GM12878 (cell line): ENCODE measurements around the gene VAC14. TPM values are rescaled to one million over a fixed set of nuclear protein-coding genes. Genes with fewer than 3 reads are reported as not detected.

Source experiments
- ATAC-seq: fragments of 200-7000 bp; cut with Tn5 transposase; 3 replicates; pipeline ENCODE4 v1.9.1; 2020; ENCODE audit warnings: mild to moderate bottlenecking, moderate library complexity
- BruUV-seq: library from RNA; stranded (reverse); fragments of 400-500 nt; replicated peaks from 2 replicates; lab custom pipeline; 2021; lab: Mats Ljungman, UMichigan
- CTCF ChIA-PET: fragments of 300-600 bp; sonication (Branson Sonifier 250); formaldehyde crosslinking; extraction: SDS; loops from one replicate; lab custom pipeline; 2021; ENCODE audit warnings: inconsistent platforms; lab: Yijun Ruan, JAX
- POLR2A ChIA-PET: fragments of 350-600 bp; formaldehyde crosslinking; extraction: SDS; loops from one replicate; lab custom pipeline; 2021; ENCODE audit warnings: inconsistent platforms; lab: Charles Lee
- RAD21 ChIA-PET: fragments of 300-600 bp; sonication (Branson Sonifier 250); formaldehyde crosslinking; loops from one replicate; lab custom pipeline; 2023; ENCODE audit warnings: antibody characterized with exemption; ENCODE audit not compliant: unreplicated experiment; lab: Charles Lee
- SMC1A ChIA-PET: fragments of 300-600 bp; sonication (Branson Sonifier 250); formaldehyde crosslinking; loops from one replicate; lab custom pipeline; 2023; ENCODE audit not compliant: unreplicated experiment, uncharacterized antibody; lab: Charles Lee
- DNase-seq: peaks from one replicate; pipeline ENCODE4 v3.0.0-alpha.2; 2011; ENCODE audit warnings: low read depth, low spot score
- FAIRE-seq: peaks from 3 replicates; lab custom pipeline; 2011; peaks lifted over from hg19 to GRCh38; lab: Jason Lieb, UNC
- H2AFZ ChIP-seq: 2 replicates; pipeline ENCODE4 v1.6.0; 2011; ENCODE audit warnings: low read depth, low read length, control low read depth; ENCODE audit not compliant: control insufficient read depth
- H3K27ac ChIP-seq: 2 replicates; pipeline ENCODE4 v1.5.1; 2011; ENCODE audit warnings: control low read depth; ENCODE audit not compliant: control insufficient read depth, insufficient read depth
- H3K27me3 ChIP-seq, 2 experiments: replicated peaks in 1 of 2; 2 replicates each; pipeline versions ENCODE4 v1.6.0 to v1.6.1; 2011; ENCODE audit warnings: low read length in 1 of 2; ENCODE audit not compliant: control insufficient read depth in 2 of 2, insufficient read depth in 2 of 2
- H3K36me3 ChIP-seq, 2 experiments: 2 replicates each; pipeline ENCODE4 v1.5.1; 2011; ENCODE audit warnings: low read length in 1 of 2; ENCODE audit not compliant: control insufficient read depth in 2 of 2, insufficient read depth in 2 of 2
- H3K4me1 ChIP-seq: 2 replicates; pipeline ENCODE4 v1.6.1; 2011; ENCODE audit warnings: mild to moderate bottlenecking, low read length, moderate library complexity, mixed read lengths; ENCODE audit not compliant: control insufficient read depth, insufficient read depth
- H3K4me2 ChIP-seq: 2 replicates; pipeline ENCODE4 v1.6.0; 2011; ENCODE audit warnings: control low read depth; ENCODE audit not compliant: control insufficient read depth, insufficient read depth
- H3K4me3 ChIP-seq: fragments of 200-600 bp; sonication (generic); 2 replicates; pipeline ENCODE4 v1.5.1; 2016
- H3K79me2 ChIP-seq: 2 replicates; pipeline ENCODE4 v1.6.0; 2011; ENCODE audit warnings: low read length; ENCODE audit not compliant: control insufficient read depth, insufficient read depth
- H3K9ac ChIP-seq: 2 replicates; pipeline ENCODE4 v1.8.0; 2011; ENCODE audit warnings: low read length, control low read depth, mixed read lengths; ENCODE audit not compliant: control insufficient read depth, insufficient read depth
- H3K9me3 ChIP-seq: replicated peaks from 3 replicates; pipeline ENCODE4 v1.5.1; 2011; ENCODE audit warnings: mild to moderate bottlenecking, low read length; ENCODE audit not compliant: control insufficient read depth, insufficient read depth
- H4K20me1 ChIP-seq: 2 replicates; pipeline ENCODE4 v1.6.0; 2011; ENCODE audit not compliant: control insufficient read depth, insufficient read depth
- BMI1 ChIP-seq: fragments of 450-650 bp; IDR thresholded peaks from 2 replicates; pipeline ENCODE4 v1.6.1; 2016; ENCODE audit warnings: mild to moderate bottlenecking, moderate library complexity, borderline replicate concordance
- IKZF1 ChIP-seq: fragments of 450-650 bp; conservative IDR thresholded peaks from 2 replicates; pipeline ENCODE4 v1.6.1; 2017; ENCODE audit warnings: antibody characterized with exemption, mild to moderate bottlenecking
- IRF4 ChIP-seq: IDR thresholded peaks from 2 replicates; pipeline ENCODE4 v1.6.1; 2011; ENCODE audit warnings: low read depth, low read length
- MYC ChIP-seq: IDR thresholded peaks from 2 replicates; pipeline ENCODE4 v1.6.1; 2011; ENCODE audit warnings: mild to moderate bottlenecking, low read length, moderate library complexity, inconsistent platforms; ENCODE audit not compliant: insufficient read depth, insufficient replicate concordance, insufficient read length, severe bottlenecking
- NR2C2 ChIP-seq: IDR thresholded peaks from 2 replicates; pipeline ENCODE4 v1.6.1; 2011; ENCODE audit warnings: borderline replicate concordance, low read depth; ENCODE audit not compliant: control insufficient read depth, insufficient read length
- NR2F1 ChIP-seq: fragments of 450-650 bp; conservative IDR thresholded peaks from 2 replicates; pipeline ENCODE4 v1.6.1; 2017; ENCODE audit warnings: mild to moderate bottlenecking
- RBBP5 ChIP-seq: fragments of 200-600 bp; sonication (generic); conservative IDR thresholded peaks from 2 replicates; pipeline ENCODE4 v1.6.1; 2016
- TCF3 ChIP-seq: IDR thresholded peaks from 2 replicates; pipeline ENCODE4 v1.6.1; 2012; ENCODE audit warnings: low read depth, mild to moderate bottlenecking, low read length, borderline replicate concordance; ENCODE audit not compliant: insufficient read depth
- WGBS: methylation state at CpG from one replicate; pipeline ENCODE4 v1.1.6; 2016; ENCODE audit warnings: low lambda C conversion rate; ENCODE audit not compliant: insufficient replicate concordance, insufficient coverage; ENCODE audit errors: missing lambda C conversion rate; 5-methylcytosine and 5-hydroxymethylcytosine counted together
- in situ Hi-C: fragments of 300-500 bp; cut with MboI; formaldehyde crosslinking; loops from 9 replicates; pipeline ENCODE4 v1.14.3; 2018; ENCODE audit warnings: mixed read lengths
- intact Hi-C: fragments of 100-400 bp; cut with micrococcal nuclease; formaldehyde crosslinking; loops from one replicate; pipeline ENCODE4 v1.14.2; 2022; ENCODE audit not compliant: unreplicated experiment
- polyA plus RNA-seq, 11 experiments: library from polyadenylated mRNA; depleted of rRNA in 4 of 11; unstranded in 6 of 11; stranded (reverse) in 5 of 11; fragments of >200 nt; fragmentation: Nextera tagmentation in 4 of 11; fragmentation: Illumina TruSeq in 1 of 11; extraction: Ambion mirVana in 4 of 11; extraction: Trizol in 1 of 11; gene quantifications; 1 replicate in 1 of 11; 2 replicates in 10 of 11; pipeline versions ENCODE4 v1.2.1 to v1.2.3, GENCODE V29; 2011 to 2016; ENCODE audit warnings: inconsistent platforms in 2 of 11, missing spikeins in 2 of 11, low read depth in 1 of 11
- total RNA-seq, 4 experiments: library from RNA; depleted of rRNA in 3 of 4; stranded (reverse); fragments of >200 nt in 3 of 4; fragmentation: Illumina TruSeq in 1 of 4; extraction: Trizol in 1 of 4; gene quantifications; 2 replicates each; pipeline versions ENCODE4 v1.2.1 to v1.2.3, GENCODE V29; 2013 to 2021
- TF ChIP-seq, protein P1 (sequence below): fragments of 450-650 bp; IDR thresholded peaks from 2 replicates; pipeline ENCODE4 v1.6.1; 2016; ENCODE audit warnings: mild to moderate bottlenecking
- TF ChIP-seq, protein P2 (sequence below): fragments of 450-650 bp; formaldehyde crosslinking; IDR thresholded peaks from 2 replicates; pipeline ENCODE4 v1.4.0; 2022; ENCODE audit warnings: mild to moderate bottlenecking, moderate library complexity
- TF ChIP-seq, protein P3 (sequence below): IDR thresholded peaks from 2 replicates; pipeline ENCODE4 v1.6.1; 2012; ENCODE audit warnings: low read length, inconsistent platforms
- TF ChIP-seq, protein P4 (sequence below): fragments of 450-650 bp; IDR thresholded peaks from 2 replicates; pipeline ENCODE4 v1.6.1; 2018; ENCODE audit warnings: mild to moderate bottlenecking, low read depth, moderate library complexity; ENCODE audit not compliant: partially characterized antibody

The VAC14 gene
- total and polyA plus RNA-seq, 10 of the 15 experiments (the other 5 are each of a cell fraction or from before 2014, with no cell fraction given): 1.3 to 45.5 (median 25.5) TPM

DNA sequence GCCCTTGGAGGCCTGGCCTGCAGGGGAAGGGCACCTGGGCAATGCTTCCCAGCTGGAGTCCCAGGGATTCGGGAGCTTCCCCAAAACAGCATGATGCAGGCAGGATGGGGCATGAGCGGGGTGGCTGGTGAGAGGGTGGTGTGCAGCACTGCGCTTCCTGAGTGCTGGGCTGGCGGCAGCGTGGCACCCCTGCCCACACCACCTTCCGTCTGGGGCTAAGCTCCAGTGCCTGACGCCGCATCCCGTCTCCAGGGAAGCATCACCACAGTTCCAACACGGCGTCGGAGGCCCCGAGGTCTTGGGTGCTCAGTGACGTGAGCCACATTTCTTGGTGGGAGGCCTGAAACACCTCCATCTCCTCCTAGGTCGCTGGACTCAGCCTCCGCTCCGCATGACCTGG lies 101.3 kb downstream of the VAC14 start:
- DNase-seq: no peak
- H3K4me2 ChIP-seq: no peak overlapping the region
- H4K20me1 ChIP-seq: no peaks in the 10 kb centered on the region
- ChIA-PET CTCF (no interaction called here), RAD21 (no interaction called here), POLR2A (no interaction called here), SMC1A (no interaction called here)
- no peak for FAIRE-seq
- ATAC-seq: no peak
- H2AFZ ChIP-seq: no peak overlapping the region
- no peaks in the 10 kb centered on the region for H3K79me2 ChIP-seq
- H3K4me1 ChIP-seq: no peaks in the 10 kb centered on the region
- BruUV-seq: no TSS peak
- H3K9ac ChIP-seq: no peak overlapping the region
- H3K36me3 ChIP-seq: no peaks in the 10 kb centered on the region; a peak in 3 of 4 replicates
- intact Hi-C loops: no loop called here
- in situ Hi-C loops: no loop called here
- no peaks in the 10 kb centered on the region for H3K9me3 ChIP-seq
- WGBS: 93% methylated on average over 17 of the region's 17 CpGs
- H3K27ac ChIP-seq: no peak overlapping the region
- H3K27me3 ChIP-seq: no peaks in the 10 kb centered on the region
- H3K4me3 ChIP-seq: no peak overlapping the region
- TF ChIP-seq BMI1: no peak
- TF ChIP-seq, protein P1, sequence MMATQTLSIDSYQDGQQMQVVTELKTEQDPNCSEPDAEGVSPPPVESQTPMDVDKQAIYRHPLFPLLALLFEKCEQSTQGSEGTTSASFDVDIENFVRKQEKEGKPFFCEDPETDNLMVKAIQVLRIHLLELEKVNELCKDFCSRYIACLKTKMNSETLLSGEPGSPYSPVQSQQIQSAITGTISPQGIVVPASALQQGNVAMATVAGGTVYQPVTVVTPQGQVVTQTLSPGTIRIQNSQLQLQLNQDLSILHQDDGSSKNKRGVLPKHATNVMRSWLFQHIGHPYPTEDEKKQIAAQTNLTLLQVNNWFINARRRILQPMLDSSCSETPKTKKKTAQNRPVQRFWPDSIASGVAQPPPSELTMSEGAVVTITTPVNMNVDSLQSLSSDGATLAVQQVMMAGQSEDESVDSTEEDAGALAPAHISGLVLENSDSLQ: no peak
- TF ChIP-seq IKZF1: no peak
- no peak for TF ChIP-seq RBBP5
- TF ChIP-seq, protein P2, sequence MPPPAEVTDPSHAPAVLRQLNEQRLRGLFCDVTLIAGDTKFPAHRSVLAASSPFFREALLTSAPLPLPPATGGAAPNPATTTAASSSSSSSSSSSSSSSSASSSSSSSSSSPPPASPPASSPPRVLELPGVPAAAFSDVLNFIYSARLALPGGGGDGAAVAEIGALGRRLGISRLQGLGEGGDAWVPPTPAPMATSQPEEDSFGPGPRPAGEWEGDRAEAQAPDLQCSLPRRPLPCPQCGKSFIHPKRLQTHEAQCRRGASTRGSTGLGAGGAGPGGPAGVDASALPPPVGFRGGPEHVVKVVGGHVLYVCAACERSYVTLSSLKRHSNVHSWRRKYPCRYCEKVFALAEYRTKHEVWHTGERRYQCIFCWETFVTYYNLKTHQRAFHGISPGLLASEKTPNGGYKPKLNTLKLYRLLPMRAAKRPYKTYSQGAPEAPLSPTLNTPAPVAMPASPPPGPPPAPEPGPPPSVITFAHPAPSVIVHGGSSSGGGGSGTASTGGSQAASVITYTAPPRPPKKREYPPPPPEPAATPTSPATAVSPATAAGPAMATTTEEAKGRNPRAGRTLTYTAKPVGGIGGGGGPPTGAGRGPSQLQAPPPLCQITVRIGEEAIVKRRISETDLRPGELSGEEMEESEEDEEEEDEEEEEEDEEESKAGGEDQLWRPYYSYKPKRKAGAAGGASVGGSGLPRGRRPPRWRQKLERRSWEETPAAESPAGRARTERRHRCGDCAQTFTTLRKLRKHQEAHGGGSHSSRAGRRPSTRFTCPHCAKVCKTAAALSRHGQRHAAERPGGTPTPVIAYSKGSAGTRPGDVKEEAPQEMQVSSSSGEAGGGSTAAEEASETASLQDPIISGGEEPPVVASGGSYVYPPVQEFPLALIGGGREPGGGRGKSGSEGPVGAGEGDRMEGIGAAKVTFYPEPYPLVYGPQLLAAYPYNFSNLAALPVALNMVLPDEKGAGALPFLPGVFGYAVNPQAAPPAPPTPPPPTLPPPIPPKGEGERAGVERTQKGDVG (CRISPR knock-in tag): no peak
- TF ChIP-seq TCF3: no peak
- TF ChIP-seq, protein P3, sequence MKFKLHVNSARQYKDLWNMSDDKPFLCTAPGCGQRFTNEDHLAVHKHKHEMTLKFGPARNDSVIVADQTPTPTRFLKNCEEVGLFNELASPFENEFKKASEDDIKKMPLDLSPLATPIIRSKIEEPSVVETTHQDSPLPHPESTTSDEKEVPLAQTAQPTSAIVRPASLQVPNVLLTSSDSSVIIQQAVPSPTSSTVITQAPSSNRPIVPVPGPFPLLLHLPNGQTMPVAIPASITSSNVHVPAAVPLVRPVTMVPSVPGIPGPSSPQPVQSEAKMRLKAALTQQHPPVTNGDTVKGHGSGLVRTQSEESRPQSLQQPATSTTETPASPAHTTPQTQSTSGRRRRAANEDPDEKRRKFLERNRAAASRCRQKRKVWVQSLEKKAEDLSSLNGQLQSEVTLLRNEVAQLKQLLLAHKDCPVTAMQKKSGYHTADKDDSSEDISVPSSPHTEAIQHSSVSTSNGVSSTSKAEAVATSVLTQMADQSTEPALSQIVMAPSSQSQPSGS: no peak
- no peak for TF ChIP-seq NR2C2
- TF ChIP-seq IRF4: no peak
- TF ChIP-seq, protein P4, sequence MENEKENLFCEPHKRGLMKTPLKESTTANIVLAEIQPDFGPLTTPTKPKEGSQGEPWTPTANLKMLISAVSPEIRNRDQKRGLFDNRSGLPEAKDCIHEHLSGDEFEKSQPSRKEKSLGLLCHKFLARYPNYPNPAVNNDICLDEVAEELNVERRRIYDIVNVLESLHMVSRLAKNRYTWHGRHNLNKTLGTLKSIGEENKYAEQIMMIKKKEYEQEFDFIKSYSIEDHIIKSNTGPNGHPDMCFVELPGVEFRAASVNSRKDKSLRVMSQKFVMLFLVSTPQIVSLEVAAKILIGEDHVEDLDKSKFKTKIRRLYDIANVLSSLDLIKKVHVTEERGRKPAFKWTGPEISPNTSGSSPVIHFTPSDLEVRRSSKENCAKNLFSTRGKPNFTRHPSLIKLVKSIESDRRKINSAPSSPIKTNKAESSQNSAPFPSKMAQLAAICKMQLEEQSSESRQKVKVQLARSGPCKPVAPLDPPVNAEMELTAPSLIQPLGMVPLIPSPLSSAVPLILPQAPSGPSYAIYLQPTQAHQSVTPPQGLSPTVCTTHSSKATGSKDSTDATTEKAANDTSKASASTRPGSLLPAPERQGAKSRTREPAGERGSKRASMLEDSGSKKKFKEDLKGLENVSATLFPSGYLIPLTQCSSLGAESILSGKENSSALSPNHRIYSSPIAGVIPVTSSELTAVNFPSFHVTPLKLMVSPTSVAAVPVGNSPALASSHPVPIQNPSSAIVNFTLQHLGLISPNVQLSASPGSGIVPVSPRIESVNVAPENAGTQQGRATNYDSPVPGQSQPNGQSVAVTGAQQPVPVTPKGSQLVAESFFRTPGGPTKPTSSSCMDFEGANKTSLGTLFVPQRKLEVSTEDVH: no peak
- no peak for TF ChIP-seq NR2F1
- TF ChIP-seq MYC: no peak
